Measurements from ENCODE around the gene DAP. TPM values are rescaled to one million over a fixed set of nuclear protein-coding genes. Genes with fewer than 3 reads are reported as not detected.
"Not testable (repeated sequence)": the region's sequence is repeated elsewhere in the genome, so short reads cannot be mapped to it uniquely, and the experiment has no call there.

DAP gene
- polyA plus RNA-seq, 1 experiment = 117 TPM

DNA sequence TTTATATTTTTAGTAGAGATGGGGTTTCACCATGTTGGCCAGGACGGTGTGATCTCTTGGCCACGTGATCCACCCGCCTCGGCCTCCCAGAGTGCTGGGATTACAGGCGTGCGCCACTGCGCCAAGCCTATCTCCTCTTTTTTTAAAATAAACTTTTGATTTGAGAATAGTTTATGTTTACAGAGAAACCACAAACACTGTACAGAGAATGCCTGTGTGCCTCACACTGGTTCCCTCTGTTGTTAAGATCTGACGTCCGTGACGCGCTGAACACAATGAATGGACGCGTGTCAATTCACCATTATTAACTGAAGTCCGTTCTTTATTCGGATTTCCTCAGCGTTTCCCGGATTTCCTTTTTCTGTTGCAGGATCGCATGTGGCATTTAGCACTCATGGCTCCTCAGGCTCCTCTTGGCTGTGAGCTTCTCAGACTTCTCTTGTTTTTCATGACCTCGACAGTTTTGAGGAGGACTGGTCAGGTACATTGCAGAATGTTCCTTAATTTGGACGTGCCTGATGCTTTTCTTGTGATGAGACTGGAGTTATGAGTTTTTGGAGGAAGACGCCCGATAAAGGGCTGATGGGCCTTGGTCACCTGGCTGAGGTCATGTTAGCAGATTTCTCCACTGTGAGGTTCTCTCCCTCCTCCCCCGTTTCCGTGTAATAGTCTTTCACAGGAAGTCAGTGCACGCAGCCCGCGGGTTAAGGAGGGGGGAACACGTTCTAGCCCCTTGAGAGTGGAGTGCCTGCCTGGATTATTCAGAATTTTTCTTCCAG is 127.6 kb downstream of the DAP start:
- TF ChIP-seq, protein P1, sequence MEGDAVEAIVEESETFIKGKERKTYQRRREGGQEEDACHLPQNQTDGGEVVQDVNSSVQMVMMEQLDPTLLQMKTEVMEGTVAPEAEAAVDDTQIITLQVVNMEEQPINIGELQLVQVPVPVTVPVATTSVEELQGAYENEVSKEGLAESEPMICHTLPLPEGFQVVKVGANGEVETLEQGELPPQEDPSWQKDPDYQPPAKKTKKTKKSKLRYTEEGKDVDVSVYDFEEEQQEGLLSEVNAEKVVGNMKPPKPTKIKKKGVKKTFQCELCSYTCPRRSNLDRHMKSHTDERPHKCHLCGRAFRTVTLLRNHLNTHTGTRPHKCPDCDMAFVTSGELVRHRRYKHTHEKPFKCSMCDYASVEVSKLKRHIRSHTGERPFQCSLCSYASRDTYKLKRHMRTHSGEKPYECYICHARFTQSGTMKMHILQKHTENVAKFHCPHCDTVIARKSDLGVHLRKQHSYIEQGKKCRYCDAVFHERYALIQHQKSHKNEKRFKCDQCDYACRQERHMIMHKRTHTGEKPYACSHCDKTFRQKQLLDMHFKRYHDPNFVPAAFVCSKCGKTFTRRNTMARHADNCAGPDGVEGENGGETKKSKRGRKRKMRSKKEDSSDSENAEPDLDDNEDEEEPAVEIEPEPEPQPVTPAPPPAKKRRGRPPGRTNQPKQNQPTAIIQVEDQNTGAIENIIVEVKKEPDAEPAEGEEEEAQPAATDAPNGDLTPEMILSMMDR (IDR thresholded peaks at IDR 0.05; ENCODE audit: low read depth, low read length) = no peak
- no peak for DNase-seq (ENCODE audit: low read depth, low spot score)
- H3K27me3 ChIP-seq (ENCODE audit: control insufficient read depth, insufficient read depth, low read length) = no peaks in the 10 kb centered on the region
- no peak overlapping the region for H3K27ac ChIP-seq (ENCODE audit: low read depth, low read length)
- ChIA-PET POLR2A (no interaction called here), CTCF (interaction anchor here (2.4 kb wide), 1 partner anchor 181 kb away, joined by 12 read pairs; no protein-coding TSS in a partner anchor)
- peaks cover 6% of the 10 kb centered on the region for H3K9me3 ChIP-seq (ENCODE audit: control insufficient read depth, insufficient read depth, low read length)
- no peak overlapping the region for H3K4me3 ChIP-seq (ENCODE audit: low read depth, low read length)

- Histone ChIP-seq H3K27me3 (ENCODE audit: control insufficient read depth, insufficient read depth, low read length) (no peaks in the 10 kb centered on the region), H3K9me3 (ENCODE audit: control insufficient read depth, insufficient read depth, low read length) (peaks cover 4% of the 10 kb centered on the region; the same call in 1 of the 2 replicates), H3K27ac (ENCODE audit: low read depth, low read length) (no peak overlapping the region), H3K4me3 (ENCODE audit: low read depth, low read length) (no peak overlapping the region)
- TF ChIP-seq, protein P1 (IDR thresholded peaks at IDR 0.05; ENCODE audit: low read depth, low read length) = no peak
- CTCF ChIA-PET = interaction anchor here (0.6 to 1.2 kb wide), 2 partner anchors 180 to 224 kb away, joined by 3 to 5 read pairs; no protein-coding TSS in a partner anchor
- DNase-seq (ENCODE audit: low read depth, low spot score) = no peak
- POLR2A ChIA-PET = no interaction called here
These were observed 128.8 kb downstream of the DAP start for GRCh38 chr5:10632110-10632761.

- no peak for DNase-seq (ENCODE audit: low read depth, low spot score)
- ChIA-PET CTCF (interaction anchor here (1.2 kb wide), 1 partner anchor 179 kb away, joined by 5 read pairs; no protein-coding TSS in a partner anchor), POLR2A (no interaction called here)
- Histone ChIP-seq H3K27me3 (ENCODE audit: control insufficient read depth, insufficient read depth, low read length) (no peaks in the 10 kb centered on the region), H3K4me3 (ENCODE audit: low read depth, low read length) (no peak overlapping the region), H3K27ac (ENCODE audit: low read depth, low read length) (no peak overlapping the region), H3K9me3 (ENCODE audit: control insufficient read depth, insufficient read depth, low read length) (peaks cover 4% of the 10 kb centered on the region; the same call in 1 of the 2 replicates)
- TF ChIP-seq, protein P1 (IDR thresholded peaks at IDR 0.05; ENCODE audit: low read depth, low read length) = no peak
These were observed 129.6 kb downstream of the DAP start for GRCh38 chr5:10631316-10631996.

DNA sequence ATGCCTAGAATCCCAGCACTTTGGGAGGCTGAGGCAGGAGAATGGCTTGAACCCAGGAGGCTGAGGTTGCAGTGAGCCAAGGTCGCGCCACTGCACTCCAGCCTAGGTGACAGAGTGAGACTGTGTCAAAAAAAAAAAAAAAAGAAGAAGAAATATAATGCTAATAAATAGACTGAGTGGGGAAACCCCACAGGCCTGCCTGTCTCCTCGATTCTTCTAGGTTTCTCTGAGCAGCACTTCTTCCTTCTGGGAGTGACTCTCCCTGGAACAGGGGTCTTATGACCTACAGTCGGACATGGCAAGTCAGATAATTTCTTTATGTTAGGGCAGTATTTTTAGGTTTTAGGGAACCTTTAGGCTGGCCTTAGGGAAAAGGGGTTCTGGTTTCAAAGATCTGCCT is 130.3 kb downstream of the DAP start:
- H3K9me3 ChIP-seq (ENCODE audit: control insufficient read depth, insufficient read depth, low read length); POLR2A ChIA-PET; H3K27me3 ChIP-seq (ENCODE audit: control insufficient read depth, insufficient read depth, low read length); H3K4me3 ChIP-seq (ENCODE audit: low read depth, low read length); H3K27ac ChIP-seq (ENCODE audit: low read depth, low read length); DNase-seq (ENCODE audit: low read depth, low spot score): not testable (repeated sequence)
- CTCF ChIA-PET = interaction anchor here (1.2 kb wide), 1 partner anchor 178 kb away, joined by 5 read pairs; no protein-coding TSS in a partner anchor

DNA sequence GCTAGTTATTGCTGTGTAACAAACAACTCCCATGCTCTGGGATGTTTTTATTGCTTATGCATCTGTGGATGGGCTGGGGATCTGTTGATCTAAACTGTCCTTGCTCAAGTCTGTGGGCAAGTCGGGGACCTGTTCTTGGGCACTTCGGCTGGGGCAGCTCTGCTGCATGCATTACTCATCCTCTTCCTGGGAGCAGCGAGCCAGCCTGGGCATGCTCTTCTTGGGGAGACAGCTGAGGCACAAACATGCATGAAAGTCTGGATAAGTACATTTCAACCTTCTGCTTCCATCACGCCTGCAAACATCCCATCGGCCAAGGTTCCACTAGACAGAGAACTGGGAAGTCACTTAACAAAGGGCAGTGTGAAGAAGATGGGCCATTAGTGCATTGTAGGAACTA is 130.9 kb downstream of the DAP start:
- POLR2A ChIA-PET = no interaction called here

More for the DNA sequence above, 130.9 kb downstream of the DAP start:
- TF ChIP-seq, protein P1 (IDR thresholded peaks at IDR 0.05; ENCODE audit: low read depth, low read length) = no peak
- no peak overlapping the region for H3K27ac ChIP-seq (ENCODE audit: low read depth, low read length)
- H3K9me3 ChIP-seq (ENCODE audit: control insufficient read depth, insufficient read depth, low read length) = peaks cover 4% of the 10 kb centered on the region; the same call in 1 of the 2 replicates
- no peaks in the 10 kb centered on the region for H3K27me3 ChIP-seq (ENCODE audit: control insufficient read depth, insufficient read depth, low read length)
- DNase-seq (ENCODE audit: low read depth, low spot score) = no peak
- no peak overlapping the region for H3K4me3 ChIP-seq (ENCODE audit: low read depth, low read length)
- CTCF ChIA-PET = interaction anchor here (3.9 to 4.9 kb wide), 2 partner anchors 22 to 176 kb away, joined by 28 to 162 read pairs; no protein-coding TSS in a partner anchor

All from AG04450 (cell line).